ENCODE data around the gene TENM4. TPM values are rescaled to one million over a fixed set of nuclear protein-coding genes. Genes with fewer than 3 reads are reported as not detected.

TENM4 gene
- total and polyA plus RNA-seq, 2 of the 8 experiments (the other 6 are each of a cell fraction or from before 2014, with no cell fraction given): 3.5 to 7.2 TPM

DNA sequence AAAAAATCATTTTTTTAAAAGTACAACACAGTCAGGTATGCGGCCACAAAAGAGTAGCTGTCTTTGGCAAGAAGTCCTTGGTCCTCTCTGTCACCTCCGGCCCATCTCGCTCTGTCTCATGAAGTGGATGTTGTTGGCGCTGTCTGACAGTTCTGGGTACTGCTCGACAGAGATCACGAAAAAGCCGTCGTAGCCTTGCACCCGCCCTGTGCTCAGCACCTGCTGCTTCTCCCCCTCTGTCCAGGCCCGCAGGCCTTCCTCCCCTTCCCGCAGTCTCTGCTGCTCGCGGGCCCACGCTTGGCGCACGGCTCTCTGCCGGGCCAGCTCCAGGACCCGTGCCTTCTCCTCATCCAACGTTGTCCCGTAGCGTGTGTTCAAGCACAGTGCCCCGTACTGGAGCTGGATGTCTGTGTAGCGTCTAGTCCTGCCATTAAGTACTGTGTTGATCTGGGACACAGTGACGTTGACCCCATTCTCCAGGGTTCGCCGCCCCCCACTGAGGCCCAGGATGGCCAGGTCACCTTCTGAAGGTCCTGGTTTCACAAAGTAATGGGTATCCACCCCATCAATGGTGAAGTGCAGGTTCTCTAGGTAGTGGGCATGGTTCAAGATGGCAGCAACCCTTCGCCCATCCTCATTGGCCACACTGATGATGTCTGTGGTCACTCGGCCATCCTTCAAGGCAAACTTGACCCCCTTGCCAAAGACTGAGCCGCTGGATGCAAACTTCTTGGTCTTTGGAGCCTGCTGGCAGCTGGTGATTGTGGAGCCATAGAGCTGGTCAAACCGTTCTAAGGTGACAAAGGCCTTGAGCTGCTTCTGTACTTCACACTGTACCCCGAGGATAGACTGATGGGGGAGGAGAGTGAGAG lies 782.6 kb downstream of the TENM4 start (continued):
- no peak for TF ChIP-seq POU5F1 (IDR thresholded peaks at IDR 0.05; ENCODE audit: low read depth, low read length)
- TF ChIP-seq SIX5 (IDR thresholded peaks at IDR 0.05; ENCODE audit: low read depth, low read length): no peak
- no peak for TF ChIP-seq CEBPB (IDR thresholded peaks at IDR 0.05; ENCODE audit: low read depth, low read length)
- TF ChIP-seq BRCA1 (IDR thresholded peaks at IDR 0.05; ENCODE audit: low read depth, low read length): no peak
